Liver (tissue), 3 donors: ENCODE data around the gene GRAMD4.

Experiments used
- JUND ChIP-seq, 2 donors: IDR thresholded peaks; 2 replicates each; pipeline ENCODE4 v1.6.1; 2016; ENCODE audit warnings: antibody characterized with exemption in 2 of 2
- TF ChIP-seq, protein P1 (sequence below): IDR thresholded peaks from 2 replicates; pipeline ENCODE4 v1.6.1; 2016; ENCODE audit warnings: antibody characterized with exemption
- TF ChIP-seq, protein P2 (sequence below): fragments of 150-350 bp; IDR thresholded peaks from 2 replicates; pipeline ENCODE4 v1.5.1; 2017; ENCODE audit warnings: improper control_type of control experiment, low read depth, low read length; ENCODE audit not compliant: missing input control
- donor health status: healthy.
- donor health status: healthy.

DNA sequence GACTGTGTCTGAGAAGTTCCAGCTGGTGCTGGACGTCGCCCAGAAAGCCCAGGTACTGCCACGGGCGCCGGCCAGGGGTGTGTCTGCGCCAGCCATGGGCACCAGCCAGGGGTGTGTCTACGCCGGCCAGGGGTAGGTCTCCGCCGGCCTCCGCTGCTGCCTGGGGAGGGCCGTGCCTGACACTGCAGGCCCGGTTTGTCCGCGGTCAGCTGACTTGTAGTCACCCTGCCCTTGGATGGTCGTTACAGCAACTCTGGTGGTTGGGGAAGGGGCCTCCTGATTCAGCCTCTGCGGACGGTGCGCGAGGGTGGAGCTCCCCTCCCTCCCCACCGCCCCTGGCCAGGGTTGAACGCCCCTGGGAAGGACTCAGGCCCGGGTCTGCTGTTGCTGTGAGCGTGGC is 47.9 kb downstream of the GRAMD4 start:
- TF ChIP-seq JUND (IDR thresholded peaks at IDR 0.05), result no peak
- TF ChIP-seq, protein P1, sequence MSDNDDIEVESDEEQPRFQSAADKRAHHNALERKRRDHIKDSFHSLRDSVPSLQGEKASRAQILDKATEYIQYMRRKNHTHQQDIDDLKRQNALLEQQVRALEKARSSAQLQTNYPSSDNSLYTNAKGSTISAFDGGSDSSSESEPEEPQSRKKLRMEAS, result no peak
- TF ChIP-seq, protein P2, sequence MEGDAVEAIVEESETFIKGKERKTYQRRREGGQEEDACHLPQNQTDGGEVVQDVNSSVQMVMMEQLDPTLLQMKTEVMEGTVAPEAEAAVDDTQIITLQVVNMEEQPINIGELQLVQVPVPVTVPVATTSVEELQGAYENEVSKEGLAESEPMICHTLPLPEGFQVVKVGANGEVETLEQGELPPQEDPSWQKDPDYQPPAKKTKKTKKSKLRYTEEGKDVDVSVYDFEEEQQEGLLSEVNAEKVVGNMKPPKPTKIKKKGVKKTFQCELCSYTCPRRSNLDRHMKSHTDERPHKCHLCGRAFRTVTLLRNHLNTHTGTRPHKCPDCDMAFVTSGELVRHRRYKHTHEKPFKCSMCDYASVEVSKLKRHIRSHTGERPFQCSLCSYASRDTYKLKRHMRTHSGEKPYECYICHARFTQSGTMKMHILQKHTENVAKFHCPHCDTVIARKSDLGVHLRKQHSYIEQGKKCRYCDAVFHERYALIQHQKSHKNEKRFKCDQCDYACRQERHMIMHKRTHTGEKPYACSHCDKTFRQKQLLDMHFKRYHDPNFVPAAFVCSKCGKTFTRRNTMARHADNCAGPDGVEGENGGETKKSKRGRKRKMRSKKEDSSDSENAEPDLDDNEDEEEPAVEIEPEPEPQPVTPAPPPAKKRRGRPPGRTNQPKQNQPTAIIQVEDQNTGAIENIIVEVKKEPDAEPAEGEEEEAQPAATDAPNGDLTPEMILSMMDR, result no peak
